Stimulated activated naive CD4-positive, alpha-beta T cell treated with Interleukin-2 at 50 U/mL for 16 hours (primary cell): Measurements from ENCODE around the gene PLAAT3.
"Not testable (repeated sequence)": the region's sequence is repeated elsewhere in the genome, so short reads cannot be mapped to it uniquely, and the experiment has no call there.

Source experiments
- DNase-seq: peaks from one replicate; lab custom pipeline; 2025; lab: John Stamatoyannopoulos, UW

The PLAAT3 gene

DNA sequence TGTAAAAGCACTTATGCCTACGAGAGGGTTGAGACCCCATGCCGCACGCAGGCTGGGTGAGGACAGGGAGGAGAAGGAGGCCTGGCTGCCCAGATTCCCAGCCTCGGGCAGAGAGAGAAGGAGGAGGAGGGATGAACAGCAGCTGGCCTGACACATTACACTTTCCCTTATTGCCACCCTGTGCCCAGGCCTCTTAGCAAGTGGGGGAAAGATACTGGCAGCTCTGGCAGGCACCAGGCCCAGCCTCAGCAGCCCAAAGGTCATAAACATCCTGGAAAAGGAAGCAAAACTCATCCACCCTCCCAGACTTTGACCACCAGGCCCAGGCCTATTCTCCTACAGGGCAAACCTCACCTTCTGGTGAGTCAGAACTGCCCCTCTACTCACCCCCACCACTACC lies 4.7 kb downstream of the PLAAT3 start:
- DNase-seq: no peak

DNA sequence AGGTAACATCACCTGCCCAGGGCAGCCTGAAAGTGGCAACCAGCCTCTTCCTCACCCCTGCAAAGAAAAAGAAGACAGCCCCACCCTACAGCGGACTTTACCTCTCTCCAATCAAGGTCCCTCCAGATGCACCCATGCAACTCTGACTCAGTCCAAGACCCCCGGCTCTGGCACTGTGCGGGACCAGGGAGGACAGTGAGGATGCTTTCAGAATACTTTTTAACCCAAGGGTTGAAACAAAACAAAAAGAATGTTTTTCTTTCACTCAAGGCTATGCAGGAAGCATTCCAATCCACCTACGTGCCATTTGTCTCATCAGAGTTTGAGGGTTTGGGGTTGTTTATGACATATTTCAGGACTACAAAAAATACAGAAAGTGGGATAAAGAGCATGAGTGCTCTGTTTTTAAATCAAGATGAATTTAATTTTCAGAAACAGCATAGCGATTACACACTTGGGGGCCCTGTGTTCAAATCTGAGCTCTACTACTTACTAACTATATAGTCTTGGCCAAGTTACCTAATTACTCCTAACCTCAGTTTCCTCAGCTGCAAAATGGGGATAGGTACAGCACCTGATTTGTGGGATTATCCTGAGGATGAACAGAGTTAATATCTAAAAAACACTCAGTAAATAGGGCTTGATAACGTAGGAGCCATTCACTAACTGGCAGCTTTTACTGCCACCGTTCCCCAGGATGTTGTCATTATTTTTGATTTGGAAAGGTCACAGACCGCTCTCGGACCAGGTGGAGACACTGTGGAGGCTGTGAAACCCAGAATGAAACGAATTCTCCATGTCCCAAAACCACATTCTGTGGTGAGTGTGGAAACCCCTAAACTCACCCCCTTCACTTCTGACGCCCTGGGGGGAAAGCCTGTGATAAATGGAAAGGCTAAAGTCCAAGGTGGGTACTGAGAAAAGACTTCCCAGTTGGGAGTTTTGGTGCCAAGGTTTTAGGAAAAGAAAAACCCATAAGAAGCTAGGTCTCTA lies 5.6 kb downstream of the PLAAT3 start:
- DNase-seq: no peak

DNA sequence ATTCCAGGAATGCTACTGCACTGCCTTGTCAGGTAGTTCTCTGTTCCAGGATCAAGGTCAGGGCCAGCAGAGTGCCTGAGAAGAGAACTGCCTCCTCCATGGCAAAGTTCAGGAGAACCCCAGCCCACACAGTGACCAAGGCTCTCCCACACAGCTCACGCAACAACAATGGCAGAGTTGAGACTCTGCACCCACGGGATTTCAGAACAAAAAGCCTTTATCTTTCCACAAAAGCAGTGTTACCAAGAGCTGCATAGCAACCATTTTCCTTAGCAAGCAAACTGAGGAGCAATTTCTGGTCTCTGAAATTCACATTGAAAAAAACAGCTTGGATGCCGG lies 11.1 kb downstream of the PLAAT3 start:
- DNase-seq: no peak

DNA sequence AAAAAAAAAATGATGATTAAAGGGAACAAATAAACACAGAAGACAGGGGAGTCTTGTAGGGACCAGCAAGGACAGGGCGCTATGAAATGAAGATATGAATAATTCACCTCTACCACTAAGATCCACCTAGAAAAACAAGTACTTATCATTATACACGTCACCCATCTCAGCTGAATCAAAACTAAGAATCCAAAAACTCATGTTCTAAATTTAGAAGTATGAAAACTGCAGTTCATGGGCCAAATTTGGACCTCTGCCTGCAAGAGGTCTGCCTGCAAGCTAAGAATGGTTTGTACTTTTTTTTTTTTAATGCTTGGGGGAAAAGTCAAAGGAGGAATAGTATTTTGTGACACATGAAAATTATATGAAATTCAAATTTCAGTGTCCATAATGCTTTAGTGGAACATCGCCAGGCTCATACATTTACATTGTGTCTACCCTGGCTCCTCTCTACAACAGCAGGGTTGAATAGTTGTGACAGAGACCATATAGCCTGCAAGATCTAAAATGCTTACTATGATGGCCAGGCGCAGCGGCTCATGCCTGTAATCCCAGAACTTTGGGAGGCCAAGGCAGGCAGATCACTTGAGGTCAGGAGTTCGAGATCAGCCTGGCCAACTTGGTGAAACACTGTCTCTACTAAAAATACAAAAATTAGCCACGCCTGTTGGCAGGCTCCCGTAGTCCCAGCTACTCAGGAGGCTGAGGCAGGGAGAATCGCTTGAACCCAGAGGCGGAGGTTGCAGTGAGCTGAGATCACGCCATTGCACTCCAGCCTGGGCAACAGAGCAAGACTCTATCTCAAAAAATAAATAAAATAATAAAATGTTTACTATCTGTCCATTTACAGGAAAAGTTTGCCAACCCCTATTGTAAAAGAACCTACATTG lies 11.7 kb downstream of the PLAAT3 start:
- not testable (repeated sequence) for DNase-seq

DNA sequence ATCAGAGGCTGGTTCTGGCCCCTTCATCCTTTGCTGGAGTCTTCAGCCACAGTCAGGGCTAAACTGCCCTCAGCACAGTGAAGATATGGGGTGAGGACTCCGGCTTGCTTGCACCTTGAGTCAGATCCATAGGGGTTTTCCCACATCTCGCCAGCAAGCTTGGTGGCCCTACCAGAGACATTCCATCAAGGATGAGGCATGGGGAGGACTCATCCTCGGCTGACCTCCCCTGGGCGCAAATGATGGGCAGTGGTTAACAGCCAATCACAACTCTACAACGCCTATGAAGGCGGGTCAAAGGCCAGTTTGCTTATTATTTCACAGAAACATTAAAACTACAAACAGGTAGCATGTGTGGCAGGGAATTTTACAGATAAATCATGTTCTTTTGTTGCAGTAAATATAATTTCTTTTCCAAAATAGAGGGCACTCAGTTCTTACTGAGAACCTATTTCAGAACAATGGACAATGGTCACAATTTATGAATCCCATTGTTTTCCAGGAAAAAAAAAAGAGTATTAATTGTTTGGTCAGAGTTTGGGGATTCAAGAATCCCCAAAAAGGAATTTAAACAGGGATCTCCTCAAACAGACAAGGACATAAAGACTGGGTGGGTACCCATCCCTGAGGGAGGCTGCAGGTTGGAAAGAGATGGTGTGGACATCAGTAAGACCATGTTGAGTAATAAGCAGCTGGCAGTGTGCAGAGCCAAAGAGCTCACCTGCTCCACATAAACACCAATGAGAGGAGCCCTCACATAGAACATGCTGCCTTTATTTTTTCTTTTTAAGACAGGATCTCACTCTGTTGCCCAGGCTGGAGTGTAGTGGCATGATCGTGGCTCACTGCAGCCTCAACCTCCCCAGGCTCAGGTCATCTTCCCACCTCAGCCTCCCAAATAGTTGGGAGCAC lies 14.8 kb downstream of the PLAAT3 start:
- DNase-seq: no peak

DNA sequence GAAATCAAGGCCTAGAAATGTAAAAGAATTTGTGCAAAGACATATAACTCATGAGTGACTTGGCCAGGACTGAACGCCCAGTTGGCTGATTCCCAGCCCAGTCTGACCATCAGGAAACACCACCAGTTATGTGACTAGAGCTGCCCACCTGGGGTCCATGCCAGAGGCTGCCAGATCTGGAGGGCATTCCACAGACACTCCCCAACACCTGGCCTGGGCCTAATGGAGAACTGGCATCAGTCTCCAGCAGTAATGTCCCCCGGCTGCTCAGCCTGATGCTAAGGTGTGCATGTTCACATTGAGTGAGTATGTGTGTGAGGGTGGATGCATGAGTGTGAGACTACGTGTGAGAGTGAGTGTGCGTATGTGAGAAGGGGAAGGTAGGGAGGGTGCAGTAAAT lies 15.7 kb downstream of the PLAAT3 start:
- DNase-seq: no peak

DNA sequence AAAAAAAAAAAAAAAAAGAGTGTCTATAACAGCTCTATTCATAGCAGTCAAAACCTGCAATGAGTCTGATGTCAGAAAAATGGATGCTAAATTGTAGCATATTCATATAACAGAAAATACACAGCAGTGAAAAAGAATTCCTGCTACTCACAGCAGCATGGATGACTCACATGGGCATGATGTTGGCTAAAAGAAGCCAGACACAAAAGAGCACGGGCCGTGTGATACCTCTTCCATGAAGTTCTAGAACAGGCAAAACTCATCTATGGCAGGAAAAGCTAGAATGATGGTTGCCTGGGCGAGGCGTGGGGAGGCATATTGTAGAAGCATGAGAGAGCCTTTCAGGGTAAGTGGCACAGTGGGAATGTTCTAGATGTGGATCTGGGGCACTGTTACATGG lies 18.9 kb downstream of the PLAAT3 start:
- no peak for DNase-seq

DNA sequence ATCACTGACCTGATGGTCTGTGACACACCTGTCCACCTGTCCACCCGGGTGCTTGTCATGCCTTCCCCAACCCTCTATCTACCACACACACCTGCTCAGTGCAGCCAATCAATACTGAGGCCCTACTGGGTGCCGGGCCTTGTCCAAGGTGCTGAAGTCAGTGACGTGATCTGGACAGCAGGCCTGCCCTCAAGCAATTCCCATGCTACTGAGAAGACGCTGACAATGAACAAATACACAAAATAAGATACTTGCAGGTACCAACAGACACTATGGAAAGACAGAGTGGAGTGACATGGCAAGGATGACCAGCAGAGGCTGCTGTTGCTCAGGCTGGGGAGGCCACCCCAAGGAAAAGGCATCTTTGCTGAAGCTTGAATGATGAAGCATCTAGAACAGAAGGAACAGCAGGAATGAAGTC lies 21.2 kb downstream of the PLAAT3 start:
- no peak for DNase-seq

DNA sequence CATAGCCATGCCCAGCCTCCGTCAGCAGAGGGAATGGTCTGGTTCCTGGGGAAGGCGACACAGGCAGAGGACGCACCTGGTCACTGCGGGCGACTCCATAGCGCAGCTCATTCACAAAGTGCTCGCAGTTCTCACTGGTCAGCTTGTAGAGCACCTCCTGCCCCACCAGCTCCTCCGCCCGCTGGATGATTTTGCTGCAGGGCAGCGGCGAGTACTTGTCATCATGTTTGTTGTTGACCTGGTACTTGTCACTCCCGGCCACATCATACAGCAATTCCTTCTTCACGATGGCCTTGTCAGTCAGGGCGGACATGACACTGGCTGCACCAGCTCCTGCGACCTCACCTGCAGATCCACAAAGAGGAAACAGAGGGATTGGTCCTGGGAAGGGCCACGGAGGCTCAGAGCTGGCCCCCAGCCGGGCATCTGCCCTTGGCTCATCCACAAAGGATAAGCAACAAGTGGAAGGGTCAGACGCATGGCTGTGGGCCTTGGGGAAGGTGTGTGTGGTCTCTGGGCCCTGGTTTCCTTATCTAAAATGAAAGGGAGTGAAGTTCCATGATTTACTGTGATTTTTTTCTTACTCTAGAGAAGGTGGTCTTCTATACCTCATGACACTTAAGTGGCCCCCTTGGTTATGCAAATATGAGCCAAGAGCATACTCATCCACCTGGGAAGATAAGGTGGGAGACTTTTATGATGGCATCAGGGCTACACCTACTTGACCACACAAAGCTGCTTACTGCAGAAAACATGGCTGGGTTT lies 24.0 kb downstream of the PLAAT3 start:
- no peak for DNase-seq

DNA sequence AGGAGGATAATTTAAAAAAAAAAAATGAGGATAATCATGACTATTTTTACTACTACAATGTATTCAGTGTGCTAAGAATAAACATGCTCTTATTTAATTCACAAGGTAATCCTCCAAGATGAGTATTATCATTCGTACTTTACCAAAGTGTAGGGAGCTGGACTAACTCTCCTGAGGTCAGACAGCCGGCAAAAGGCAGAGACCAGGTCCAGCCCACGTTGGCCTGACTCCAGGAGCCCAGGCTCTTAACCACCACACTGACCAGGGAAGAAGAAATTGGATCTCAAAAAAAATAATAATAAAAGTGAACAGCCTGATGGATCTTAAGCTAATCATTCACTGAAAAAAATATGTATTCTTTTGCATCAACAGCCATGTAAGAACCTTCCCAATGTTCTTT lies 25.2 kb downstream of the PLAAT3 start:
- no peak for DNase-seq

DNA sequence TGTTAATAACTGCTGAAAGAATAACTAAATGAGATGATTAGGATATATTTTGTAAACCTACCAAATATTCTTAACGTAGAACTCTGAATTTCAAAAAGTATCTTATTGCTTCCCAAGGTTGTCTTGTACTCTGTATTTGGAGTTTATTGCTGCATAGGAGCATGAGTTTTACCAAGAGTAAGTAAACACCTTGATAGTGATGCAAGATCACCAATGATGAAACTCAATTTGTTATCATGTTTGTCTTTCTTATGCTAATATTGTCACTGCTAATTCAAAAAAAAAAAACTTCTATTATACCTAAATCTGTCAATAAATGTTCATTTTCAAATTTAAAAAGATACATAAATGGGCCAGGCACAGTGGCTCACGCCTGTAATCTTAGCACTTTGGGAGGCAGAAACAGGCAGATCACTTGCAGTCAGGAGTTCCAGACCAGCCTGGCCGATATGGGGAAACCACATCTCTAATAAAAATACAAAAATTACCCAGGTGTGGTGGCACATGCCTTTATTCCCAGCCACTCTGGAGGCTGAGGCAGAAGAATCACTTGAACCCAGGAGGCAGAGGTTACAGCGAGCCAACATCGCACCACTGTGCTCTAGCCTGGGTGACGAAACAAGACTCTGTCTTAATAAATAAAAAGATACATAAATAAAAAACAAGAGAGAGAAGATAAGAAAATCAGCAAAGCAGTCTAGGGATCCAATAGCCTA lies 27.6 kb downstream of the PLAAT3 start:
- no peak for DNase-seq

DNA sequence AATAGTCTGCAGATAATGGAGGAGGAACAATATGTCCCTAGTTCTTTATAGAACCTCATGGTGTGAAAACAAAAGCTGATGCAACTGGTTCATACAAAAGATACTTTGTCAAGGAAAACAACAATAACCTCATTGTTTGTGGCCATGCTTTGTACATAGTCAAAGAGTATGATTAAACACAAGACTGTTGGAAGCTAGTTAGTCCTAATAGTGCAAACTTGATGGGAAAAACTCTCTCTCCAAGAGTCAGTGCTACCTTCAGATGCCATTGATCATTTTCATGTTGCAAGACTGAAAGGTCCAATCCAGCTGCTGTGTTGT lies 30.9 kb downstream of the PLAAT3 start:
- DNase-seq: no peak

DNA sequence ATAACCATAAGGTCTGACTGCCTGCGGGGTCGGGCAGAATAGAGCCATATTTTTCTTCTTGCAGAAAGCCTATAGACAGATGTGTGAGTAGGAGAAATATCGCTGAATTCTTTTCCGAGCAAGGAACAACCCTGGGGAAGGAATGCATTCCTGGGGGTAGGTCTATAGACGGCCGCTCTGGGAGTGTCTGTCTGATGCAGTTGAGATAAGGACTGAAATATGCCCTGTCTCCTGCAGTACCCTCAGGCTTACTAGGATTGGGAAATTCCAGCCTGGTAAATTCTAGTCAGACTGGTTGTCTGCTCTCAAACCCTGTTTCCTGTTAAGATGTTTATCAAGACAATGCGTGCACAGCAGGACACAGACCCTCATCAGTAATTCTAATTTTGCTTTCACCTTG lies 33.0 kb downstream of the PLAAT3 start:
- not testable (repeated sequence) for DNase-seq

DNA sequence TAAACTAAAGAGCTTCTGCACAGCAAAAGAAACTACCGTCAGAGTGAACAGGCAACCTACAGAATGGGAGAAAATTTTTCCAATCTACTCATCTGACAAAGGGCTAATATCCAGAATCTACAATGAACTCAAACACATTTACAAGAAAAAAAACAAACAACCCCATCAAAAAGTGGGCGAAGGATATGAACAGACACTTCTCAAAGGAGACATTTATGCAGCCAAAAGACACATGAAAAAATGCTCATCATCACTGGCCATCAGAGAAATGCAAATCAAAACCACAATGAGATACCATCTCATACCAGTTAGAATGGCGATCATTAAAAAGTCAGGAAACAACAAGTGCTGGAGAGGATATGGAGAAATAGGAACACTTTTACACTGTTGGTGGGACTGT lies 35.4 kb downstream of the PLAAT3 start:
- DNase-seq: not testable (repeated sequence)

DNA sequence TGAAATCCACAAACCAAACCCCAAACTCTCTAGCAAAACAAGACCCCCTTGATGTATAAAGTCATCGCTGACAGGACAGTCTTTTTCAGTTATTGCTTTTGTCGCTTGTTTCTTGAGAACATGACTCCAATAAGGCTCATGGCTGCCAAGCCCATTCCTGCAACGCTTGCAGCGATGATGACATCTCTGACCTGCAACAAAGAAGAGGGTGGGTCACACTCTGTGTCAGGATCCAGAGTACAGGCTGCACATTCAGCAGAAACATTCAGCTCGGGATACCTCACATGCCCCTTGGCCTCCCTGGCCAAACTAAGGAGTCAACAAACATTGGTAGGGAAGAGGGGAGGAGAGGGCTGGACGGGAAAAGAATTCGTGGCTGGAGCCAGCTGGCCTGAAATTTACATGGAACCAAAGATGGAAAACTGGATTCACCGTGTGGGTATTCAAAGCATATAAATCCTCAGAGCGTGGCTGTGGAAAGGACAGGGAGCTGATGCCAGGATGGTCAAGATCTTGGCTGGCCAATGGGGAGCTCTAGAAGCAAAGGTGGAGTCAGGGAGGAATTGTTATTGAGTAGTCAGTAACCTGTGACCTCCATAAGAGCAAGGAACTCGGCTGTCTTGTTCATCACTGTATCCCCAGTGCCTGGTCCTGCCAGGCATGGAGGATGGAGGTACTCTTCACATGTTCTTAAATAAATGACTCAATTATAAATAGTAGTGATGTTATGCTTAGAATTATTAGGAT lies 39.2 kb downstream of the PLAAT3 start:
- no peak for DNase-seq

DNA sequence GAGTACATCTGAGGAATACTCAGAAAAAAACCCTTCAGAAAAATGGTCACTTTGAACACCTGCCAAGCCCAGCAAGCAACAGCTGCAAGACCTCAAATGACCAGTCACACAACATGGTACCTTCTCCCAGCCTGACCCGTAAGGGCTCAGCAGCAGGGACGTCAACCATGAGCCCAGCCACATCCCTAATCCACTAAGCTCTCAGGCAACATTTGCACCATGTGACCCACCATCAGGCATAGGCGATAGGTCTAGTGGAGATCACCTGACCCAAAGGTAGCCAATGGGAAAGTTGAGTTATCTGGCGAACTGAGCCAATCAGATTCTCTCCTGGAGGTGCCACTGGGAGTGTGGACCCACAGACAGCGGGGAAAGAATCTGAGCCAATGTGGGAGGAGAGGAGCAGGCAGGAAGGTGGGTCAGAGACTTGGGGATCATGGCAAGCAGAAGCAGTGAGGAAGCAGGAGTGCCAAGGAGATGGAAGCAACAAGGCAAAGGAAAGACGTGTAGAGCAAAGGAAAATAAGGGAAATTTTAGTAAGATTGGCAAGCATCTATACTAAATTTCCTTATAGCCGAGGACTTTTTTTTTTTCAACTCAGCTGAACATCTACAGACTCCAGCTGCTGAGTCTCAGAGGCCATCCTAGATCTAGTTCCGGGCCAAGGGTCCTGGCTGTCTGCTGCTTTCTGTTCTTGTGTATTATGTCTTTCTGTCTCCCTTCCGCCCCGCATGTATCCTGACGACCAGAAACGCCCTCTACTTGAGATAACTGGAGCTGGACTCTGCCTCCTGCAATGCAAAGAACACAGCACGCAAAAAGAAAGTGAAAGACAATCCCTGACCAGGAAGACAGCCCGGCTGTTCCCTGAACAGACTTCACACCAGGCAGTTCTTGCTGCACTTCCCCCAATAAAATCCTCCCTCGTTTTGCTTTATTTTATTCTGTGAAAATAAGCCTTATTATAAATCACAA lies 40.1 kb downstream of the PLAAT3 start:
- DNase-seq: peak; percentile 6

DNA sequence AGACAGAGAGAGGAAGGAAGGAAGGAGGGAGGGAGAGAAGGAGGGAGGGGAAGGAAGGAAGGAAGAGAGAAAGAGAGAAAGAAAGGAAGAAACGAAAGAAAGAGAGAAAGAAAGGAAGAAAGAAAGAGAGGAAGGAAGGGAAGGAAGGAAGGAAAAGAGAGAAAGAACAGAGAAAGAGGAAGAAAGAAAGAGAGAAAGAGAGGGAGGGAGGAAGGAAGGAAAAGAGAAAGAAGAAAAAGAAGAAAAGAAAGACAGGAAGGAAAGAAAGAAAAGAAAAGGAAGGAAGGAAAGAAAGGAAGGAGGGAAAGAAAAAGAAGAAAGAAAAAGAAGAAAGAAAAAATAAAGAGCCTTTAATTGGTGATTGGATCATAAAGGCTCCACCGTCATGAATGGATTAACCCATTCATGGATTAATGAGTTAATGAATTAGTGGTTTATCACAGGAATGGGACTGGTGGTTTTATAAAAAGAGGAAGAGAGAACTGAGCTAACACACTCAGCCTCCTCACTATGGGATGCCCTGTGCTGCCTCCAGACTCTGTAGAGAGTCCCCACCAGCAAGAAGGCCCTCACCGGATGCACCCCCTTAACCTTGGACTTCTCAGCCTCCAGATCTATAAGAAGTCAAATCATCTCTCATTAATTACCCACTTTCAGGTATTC lies 42.1 kb downstream of the PLAAT3 start:
- no peak for DNase-seq

DNA sequence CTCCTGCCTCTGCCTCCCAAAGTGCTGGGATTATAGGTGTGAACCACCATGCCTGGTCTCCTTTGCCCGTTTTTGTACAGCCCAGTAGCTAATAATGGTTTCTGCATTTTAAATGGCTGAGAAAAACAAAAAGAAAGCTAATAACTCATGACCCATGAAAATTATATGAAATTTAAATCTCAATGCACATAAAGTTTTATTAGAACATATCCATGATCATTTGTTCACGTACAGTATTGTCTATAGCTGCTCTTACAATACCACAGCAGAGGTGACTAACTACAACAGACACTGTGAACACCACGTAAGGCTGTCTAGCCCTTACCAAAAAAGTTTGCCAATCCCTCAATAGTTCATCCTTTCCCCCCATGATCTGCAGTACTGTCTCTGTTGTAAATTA lies 44.7 kb downstream of the PLAAT3 start:
- DNase-seq: no peak
